Measurements from ENCODE around the gene ABTB2.

GRCh38 chr11:34366522-34366921, 8.7 kb upstream of the ABTB2 start:
- TF ChIP-seq POLR2A (IDR thresholded peaks at IDR 0.05) = no peak
- TF ChIP-seq CTCF (IDR thresholded peaks at IDR 0.05) = no peak
